K562 (cell line): ENCODE results near the gene CRYBG2. TPM values are rescaled to one million over a fixed set of nuclear protein-coding genes. Genes with fewer than 3 reads are reported as not detected.

ENCODE experiments used
- ATAC-seq: fragments of 200-7000 bp; cut with Tn5 transposase; 3 replicates; pipeline ENCODE4 v1.9.1; 2020; ENCODE audit warnings: moderate library complexity
- BruUV-seq: library from RNA; stranded (reverse); fragments of 400-500 nt; replicated peaks from 2 replicates; lab custom pipeline; 2021; lab: Mats Ljungman, UMichigan
- CTCF ChIA-PET: fragments of 300-600 bp; formaldehyde crosslinking; extraction: SDS; loops from one replicate; lab custom pipeline; 2021; ENCODE audit warnings: low intra/inter-chr PET ratio; lab: Yijun Ruan, JAX
- POLR2A ChIA-PET: fragments of 300-600, 350-650 bp; sonication (Branson Sonifier 250); formaldehyde crosslinking; extraction: SDS; loops from one replicate; lab custom pipeline; 2021; ENCODE audit warnings: antibody characterized with exemption, inconsistent platforms; lab: Yijun Ruan, JAX
- DNase-seq, 4 experiments: peaks; one replicate each; pipeline versions ENCODE4 v3.0.0 to v3.0.0-alpha.2; 2011 to 2018; ENCODE audit warnings: low spot score in 3 of 4, mixed read lengths in 3 of 4; ENCODE audit errors: extremely low read depth in 1 of 4
- FAIRE-seq: peaks from 2 replicates; lab custom pipeline; 2011; peaks lifted over from hg19 to GRCh38; lab: Jason Lieb, UNC
- H2AFZ ChIP-seq: 2 replicates; pipeline ENCODE4 v1.6.0; 2011; ENCODE audit warnings: low read depth, low read length, control low read depth, inconsistent platforms
- H3K27ac ChIP-seq: fragments of 200-600 bp; 3 replicates; pipeline ENCODE4 v1.8.0; 2011; ENCODE audit warnings: low read depth, mild to moderate bottlenecking, control low read depth, inconsistent platforms, low read length, moderate library complexity, mixed read lengths; ENCODE audit errors: extremely low read depth
- H3K27me3 ChIP-seq, 2 experiments: fragments of 300-600 bp in 1 of 2; 2 replicates in 1 of 2; 3 replicates in 1 of 2; pipeline versions ENCODE4 v1.6.0 to v1.8.0; 2011; ENCODE audit warnings: inconsistent platforms in 2 of 2, low read length in 2 of 2, mild to moderate bottlenecking in 1 of 2, mixed read lengths in 1 of 2, moderate library complexity in 1 of 2; ENCODE audit not compliant: control insufficient read depth in 2 of 2, insufficient read depth in 2 of 2
- H3K36me3 ChIP-seq: fragments of 300-600 bp; 3 replicates; pipeline ENCODE4 v1.8.0; 2011; ENCODE audit warnings: mild to moderate bottlenecking, low read length, inconsistent platforms; ENCODE audit not compliant: control insufficient read depth, insufficient read depth
- H3K4me1 ChIP-seq, 2 experiments: fragments of 200-600 bp in 1 of 2; replicated peaks in 1 of 2; 2 replicates in 1 of 2; 3 replicates in 1 of 2; pipeline versions ENCODE4 v1.5.1 to v1.8.0; 2011; ENCODE audit warnings: inconsistent platforms in 2 of 2, low read length in 2 of 2, mild to moderate bottlenecking in 1 of 2, mixed read lengths in 1 of 2, moderate library complexity in 1 of 2; ENCODE audit not compliant: control insufficient read depth in 2 of 2, insufficient read depth in 2 of 2
- H3K4me2 ChIP-seq: 2 replicates; pipeline ENCODE4 v1.6.1; 2011; ENCODE audit warnings: low read length, control low read depth, inconsistent platforms, mixed read lengths; ENCODE audit not compliant: insufficient read depth
- H3K4me3 ChIP-seq: fragments of 200-600 bp; sonication (generic), shearing (Covaris generic); 2 replicates; pipeline ENCODE4 v1.5.1; 2016; ENCODE audit warnings: control low read depth, inconsistent platforms
- H3K79me2 ChIP-seq: fragments of 200-600 bp; 3 replicates; pipeline ENCODE4 v1.8.0; 2011; ENCODE audit warnings: low read length, inconsistent platforms; ENCODE audit not compliant: control insufficient read depth, insufficient read depth
- H3K9ac ChIP-seq, 2 experiments: 2 replicates each; pipeline versions ENCODE4 v1.6.0 to v1.6.1; 2011; ENCODE audit warnings: low read depth in 2 of 2, low read length in 2 of 2, control low read depth in 1 of 2, inconsistent platforms in 1 of 2, mild to moderate bottlenecking in 1 of 2, mixed read lengths in 1 of 2; ENCODE audit not compliant: insufficient read depth in 1 of 2
- H3K9me1 ChIP-seq: one replicate; pipeline ENCODE4 v1.6.0; 2011; ENCODE audit warnings: inconsistent platforms, mild to moderate bottlenecking, low read length, moderate library complexity; ENCODE audit not compliant: control insufficient read depth, insufficient read depth
- H3K9me3 ChIP-seq: replicated peaks from 2 replicates; pipeline ENCODE4 v1.5.1; 2011; ENCODE audit warnings: low read depth, low read length, inconsistent platforms; ENCODE audit not compliant: control insufficient read depth, insufficient read depth
- H4K20me1 ChIP-seq: replicated peaks from 2 replicates; pipeline ENCODE4 v1.6.1; 2011; ENCODE audit warnings: low read length, inconsistent platforms, mixed read lengths; ENCODE audit not compliant: control insufficient read depth, insufficient read depth
- ASH1L ChIP-seq: fragments of 450-650 bp; IDR thresholded peaks from 2 replicates; pipeline ENCODE4 v1.6.1; 2018; ENCODE audit warnings: borderline replicate concordance, mild to moderate bottlenecking, low read depth; ENCODE audit not compliant: partially characterized antibody
- CBFA2T3 ChIP-seq: fragments of 450-650 bp; IDR thresholded peaks from 2 replicates; pipeline ENCODE4 v1.6.1; 2017
- CC2D1A ChIP-seq: fragments of 450-650 bp; IDR thresholded peaks from 2 replicates; pipeline ENCODE4 v1.6.1; 2017; ENCODE audit warnings: mild to moderate bottlenecking
- GTF2A2 ChIP-seq: IDR thresholded peaks from 2 replicates; pipeline ENCODE4 v1.6.1; 2016; ENCODE audit warnings: mild to moderate bottlenecking, missing genetic modification characterization, missing compliant biosample characterization
- HNRNPLL ChIP-seq: fragments of 200-400 bp; formaldehyde crosslinking; IDR thresholded peaks from 2 replicates; pipeline ENCODE4 v1.6.1; 2017; ENCODE audit warnings: low read length, low read depth, mild to moderate bottlenecking; ENCODE audit not compliant: poor library complexity, severe bottlenecking
- JUND ChIP-seq, 2 experiments: IDR thresholded peaks; 2 replicates in 1 of 2; 3 replicates in 1 of 2; pipeline ENCODE4 v1.6.1; 2011; ENCODE audit warnings: borderline replicate concordance in 2 of 2, low read depth in 2 of 2, low read length in 2 of 2, improper control_type of control experiment in 1 of 2, missing biosample characterization in 1 of 2, missing genetic modification characterization in 1 of 2, missing genetic modification reagents in 1 of 2
- KDM4B ChIP-seq, 2 experiments: fragments of 450-650 bp in 1 of 2; sonication (generic) in 1 of 2; IDR thresholded peaks; 2 replicates each; pipeline ENCODE4 v1.6.1; 2016 to 2017; ENCODE audit warnings: borderline replicate concordance in 2 of 2, antibody characterized with exemption in 1 of 2, low read depth in 1 of 2, mild to moderate bottlenecking in 1 of 2
- RCOR1 ChIP-seq, 2 experiments: IDR thresholded peaks; 2 replicates each; pipeline ENCODE4 v1.6.1; 2012; ENCODE audit warnings: low read depth in 2 of 2, low read length in 2 of 2, borderline replicate concordance in 1 of 2, improper control_type of control experiment in 1 of 2
- SPI1 ChIP-seq: IDR thresholded peaks from 2 replicates; pipeline ENCODE4 v1.6.1; 2011; ENCODE audit warnings: low read depth, low read length, control low read depth, borderline replicate concordance
- USF1 ChIP-seq: sonication (generic); formaldehyde crosslinking; IDR thresholded peaks from 2 replicates; pipeline ENCODE4 v1.9.0; 2022; ENCODE audit warnings: mild to moderate bottlenecking, missing genetic modification reagents
- ZNF124 ChIP-seq: sonication (generic); formaldehyde crosslinking; IDR thresholded peaks from 2 replicates; pipeline ENCODE4 v1.8.1; 2022; ENCODE audit warnings: missing genetic modification reagents
- ZNF146 ChIP-seq: IDR thresholded peaks from one replicate; pipeline ENCODE4 v1.6.1; 2018; ENCODE audit warnings: missing compliant biosample characterization; ENCODE audit not compliant: unreplicated experiment
- ZNF609 ChIP-seq: sonication (generic); formaldehyde crosslinking; IDR thresholded peaks from 2 replicates; pipeline ENCODE4 v1.8.1; 2023; ENCODE audit warnings: missing genetic modification reagents, mild to moderate bottlenecking, borderline replicate concordance
- WGBS: fragments of 100-300 bp; shearing (Covaris generic); methylation state at CpG from one replicate; pipeline ENCODE4 v1.1.6; 2016; ENCODE audit warnings: low coverage, mixed read lengths; ENCODE audit not compliant: insufficient coverage; ENCODE audit errors: missing lambda C conversion rate; 5-methylcytosine and 5-hydroxymethylcytosine counted together
- in situ Hi-C: fragments of 300-500 bp; cut with MboI; formaldehyde crosslinking; loops from 4 replicates; pipeline ENCODE4 v1.15.0; 2018; ENCODE audit warnings: inconsistent platforms, mixed read lengths
- intact Hi-C: fragments of 100-400 bp; cut with micrococcal nuclease; formaldehyde crosslinking; loops from 2 replicates; pipeline ENCODE4 v1.14.2; 2022
- polyA plus RNA-seq, 8 experiments: library from polyadenylated mRNA; depleted of rRNA in 4 of 8; stranded (reverse) in 5 of 8; unstranded in 3 of 8; fragments of >200 nt; fragmentation: Nextera tagmentation in 2 of 8; fragmentation: Illumina TruSeq in 1 of 8; extraction: Ambion mirVana in 2 of 8; extraction: Trizol in 1 of 8; gene quantifications; 2 replicates each; pipeline versions ENCODE4 v1.2.1 to v1.2.3, GENCODE V29; 2011 to 2014; ENCODE audit warnings: inconsistent platforms in 1 of 8, missing spikeins in 1 of 8
- total RNA-seq, 7 experiments: library from RNA; depleted of rRNA in 6 of 7; stranded (reverse); fragments of >200 nt in 6 of 7; fragmentation: Illumina TruSeq in 2 of 7; extraction: Trizol in 2 of 7; gene quantifications; 2 replicates each; pipeline versions ENCODE4 v1.2.1 to v1.2.3, GENCODE V29; 2011 to 2021; ENCODE audit warnings: low replicate concordance in 1 of 7

CRYBG2 gene
- total and polyA plus RNA-seq, 9 of the 15 experiments (the other 6 are each of a cell fraction or from before 2014, with no cell fraction given) = 0.39 to 8.5 (median 3.7) TPM

- ChIA-PET CTCF (no interaction called here), POLR2A (interaction anchor here (0.5 to 2.5 kb wide), 13 partner anchors 11 to 244 kb away, joined by 3 to 13 read pairs (median 4); partner anchors contain the start of genes PDIK1L and UBXN11)
- peak overlapping the region; percentile 79; the same call in 1 of the 2 replicates for H2AFZ ChIP-seq
- no peaks in the 10 kb centered on the region for H4K20me1 ChIP-seq
- FAIRE-seq (peak; percentile 79), DNase-seq (peak in 2 of 4 experiments; percentile 48 to 54), ATAC-seq (peak; percentile 1; the same call in 2 of the 3 replicates)
- 66% methylated on average over 9 of the region's 9 CpGs for WGBS
- H3K79me2 ChIP-seq = peaks cover 2% of the 10 kb centered on the region; the same call in 1 of the 3 replicates
- H3K9me3 ChIP-seq = no peaks in the 10 kb centered on the region
- H3K4me1 ChIP-seq = peaks cover 57 to 58% of the 10 kb centered on the region in 2 experiments
- no peaks in the 10 kb centered on the region for H3K9me1 ChIP-seq
- intact Hi-C loops = no loop called here
- peak overlapping the region; percentile 68 for H3K27ac ChIP-seq
- H3K36me3 ChIP-seq = peaks cover 10% of the 10 kb centered on the region; the same call in 2 of the 3 replicates
- peak overlapping the region; percentile 80 for H3K4me2 ChIP-seq
- peak overlapping the region; percentile 48 to 87; a peak in 3 of 4 replicates for H3K9ac ChIP-seq
- peak overlapping the region; percentile 21; the same call in 1 of the 2 replicates for H3K4me3 ChIP-seq
- H3K27me3 ChIP-seq = no peaks in the 10 kb centered on the region
- in situ Hi-C loops = no loop called here
- no TSS peak for BruUV-seq
- TF ChIP-seq KDM4B (IDR thresholded peaks at IDR 0.05; ENCODE audit: borderline replicate concordance in 2 of 2, low read depth in 1 of 2) (no peak), RCOR1 (IDR thresholded peaks at IDR 0.05; ENCODE audit: borderline replicate concordance in 1 of 2, low read depth in 2 of 2, low read length in 2 of 2) (0 out of 4 replicates have a peak, but pooled peaks of 1 of the 2 experiments have one; percentile 40), CC2D1A (0 out of 2 replicates have a peak, but pooled peaks have one; percentile 3), CBFA2T3 (0 out of 2 replicates have a peak, but pooled peaks have one; percentile 15), USF1 (CRISPR knock-in tag) (peak; percentile 57; the same call in 1 of the 2 replicates), JUND (IDR thresholded peaks at IDR 0.05; ENCODE audit: borderline replicate concordance, low read depth, low read length) (peak; percentile 4; the same call in 1 of the 2 replicates), JUND (tag; IDR thresholded peaks at IDR 0.05; ENCODE audit: borderline replicate concordance, low read depth, low read length) (no peak), SPI1 (peak; percentile 22; the same call in 1 of the 2 replicates), ZNF124 (CRISPR knock-in tag) (no peak), ZNF609 (CRISPR knock-in tag) (no peak), ZNF146 (CRISPR knock-in tag) (no peak), GTF2A2 (tag) (no peak), HNRNPLL (no peak), ASH1L (no peak)
These were observed 35.4 kb downstream of the CRYBG2 start for GRCh38 chr1:26318338-26319064.
